HepG2 (cell line): ENCODE results near the gene CNBD2. TPM values are rescaled to one million over a fixed set of nuclear protein-coding genes. Genes with fewer than 3 reads are reported as not detected.
A peak's percentile ranks its signal among the peaks of the same experiment; 100 is the strongest.

Source experiments
- AHR ChIP-seq: IDR thresholded peaks from 2 replicates; pipeline ENCODE4 v1.6.1; 2018; ENCODE audit warnings: missing genetic modification reagents, missing compliant biosample characterization
- ARID2 ChIP-seq: sonication (generic); formaldehyde crosslinking; IDR thresholded peaks from 2 replicates; pipeline ENCODE4 v1.8.1; 2022; ENCODE audit warnings: mild to moderate bottlenecking, missing genetic modification reagents, borderline replicate concordance
- CREB1 ChIP-seq, 2 experiments: fragments of 450-650 bp in 1 of 2; IDR thresholded peaks; 2 replicates each; pipeline ENCODE4 v1.6.1; 2016 to 2017; ENCODE audit warnings: control low read depth in 1 of 2, mild to moderate bottlenecking in 1 of 2, missing compliant biosample characterization in 1 of 2, missing genetic modification characterization in 1 of 2
- CSRNP1 ChIP-seq: sonication (generic); formaldehyde crosslinking; IDR thresholded peaks from 2 replicates; pipeline ENCODE4 v1.8.1; 2023; ENCODE audit warnings: mild to moderate bottlenecking, missing genetic modification reagents
- HNRNPK ChIP-seq: fragments of 200-400 bp; formaldehyde crosslinking; IDR thresholded peaks from 2 replicates; pipeline ENCODE4 v1.6.1; 2018; ENCODE audit warnings: low read length, low read depth, moderate library complexity, mild to moderate bottlenecking; ENCODE audit not compliant: poor library complexity, severe bottlenecking
- MLX ChIP-seq: IDR thresholded peaks from 2 replicates; pipeline ENCODE4 v1.6.1; 2016
- NFIC ChIP-seq: IDR thresholded peaks from 2 replicates; pipeline ENCODE4 v1.6.1; 2012; ENCODE audit warnings: mild to moderate bottlenecking, low read length, inconsistent platforms
- PRDM10 ChIP-seq: sonication (generic); formaldehyde crosslinking; IDR thresholded peaks from 2 replicates; pipeline ENCODE4 v1.4.0; 2020; ENCODE audit warnings: low read depth, missing genetic modification reagents
- RERE ChIP-seq: IDR thresholded peaks from 2 replicates; pipeline ENCODE4 v1.6.1; 2016; ENCODE audit warnings: low read depth, missing genetic modification reagents, missing compliant biosample characterization
- SATB2 ChIP-seq: sonication (generic); formaldehyde crosslinking; IDR thresholded peaks from 2 replicates; pipeline ENCODE4 v1.5.0; 2020; ENCODE audit warnings: missing genetic modification reagents
- SMARCE1 ChIP-seq: fragments of 450-650 bp; IDR thresholded peaks from 2 replicates; pipeline ENCODE4 v1.6.1; 2017; ENCODE audit warnings: borderline replicate concordance
- USF2 ChIP-seq, 2 experiments: sonication (generic) in 1 of 2; formaldehyde crosslinking in 1 of 2; IDR thresholded peaks; 2 replicates each; pipeline versions ENCODE4 v1.5.1 to v1.6.1; 2011 to 2020; ENCODE audit warnings: borderline replicate concordance in 1 of 2, low read depth in 1 of 2, low read length in 1 of 2, mild to moderate bottlenecking in 1 of 2, missing genetic modification reagents in 1 of 2, moderate library complexity in 1 of 2
- ZNF484 ChIP-seq: sonication (generic); formaldehyde crosslinking; IDR thresholded peaks from 2 replicates; pipeline ENCODE4 v1.5.1; 2020; ENCODE audit warnings: mild to moderate bottlenecking, low read depth, missing genetic modification reagents, borderline replicate concordance
- polyA plus RNA-seq, 8 experiments: library from polyadenylated mRNA; depleted of rRNA in 3 of 8; stranded (reverse) in 7 of 8; unstranded in 1 of 8; fragments of >200 nt; fragmentation: Illumina TruSeq in 4 of 8; extraction: Trizol in 4 of 8; gene quantifications; 2 replicates each; pipeline versions ENCODE4 v1.2.1 to v1.2.3, GENCODE V29; 2011 to 2016; ENCODE audit warnings: low read depth in 4 of 8, missing spikeins in 1 of 8, mixed read lengths in 1 of 8; ENCODE audit not compliant: insufficient read depth in 1 of 8
- total RNA-seq, 5 experiments: library from RNA; depleted of rRNA; stranded (reverse); fragments of >200 nt; fragmentation: Illumina TruSeq; extraction: Trizol; gene quantifications; 2 replicates each; pipeline ENCODE4 v1.2.3, GENCODE V29; 2016; ENCODE audit warnings: low read depth in 1 of 5

CNBD2 gene
- total and polyA plus RNA-seq, 2 of the 13 experiments (the other 11 are each of a cell fraction or from before 2014, with no cell fraction given): 12.4 to 22.8 TPM

GRCh38 chr20:36064658-36065426, 96.5 kb downstream of the CNBD2 start (continued):
- TF ChIP-seq PRDM10 (no peak), HNRNPK (no peak), USF2 (IDR thresholded peaks at IDR 0.05; ENCODE audit: low read depth, low read length) (no peak), USF2 (CRISPR knock-in tag; IDR thresholded peaks at IDR 0.05; ENCODE audit: borderline replicate concordance) (no peak; the same call in 1 of the 2 replicates), SMARCE1 (no peak), CREB1 (IDR thresholded peaks at IDR 0.05) (no peak), CREB1 (CRISPR knock-in tag; IDR thresholded peaks at IDR 0.05) (no peak), ARID2 (CRISPR knock-in tag) (peak; percentile 92; the same call in 1 of the 2 replicates), SATB2 (CRISPR knock-in tag) (no peak), RERE (CRISPR knock-in tag) (no peak), CSRNP1 (peak; percentile 93), MLX (0 out of 2 replicates have a peak, but pooled peaks have one; percentile 11), AHR (CRISPR knock-in tag) (no peak), NFIC (no peak), ZNF484 (CRISPR knock-in tag) (no peak)
